Measurements from ENCODE around the gene DDTL. TPM values are rescaled to one million over a fixed set of nuclear protein-coding genes. Genes with fewer than 3 reads are reported as not detected.
"Not testable (repeated sequence)": the region's sequence is repeated elsewhere in the genome, so short reads cannot be mapped to it uniquely, and the experiment has no call there.

DDTL gene
- total RNA-seq, 2 donors from 2014 or later = 4.5 TPM; not detected in 1

DNA sequence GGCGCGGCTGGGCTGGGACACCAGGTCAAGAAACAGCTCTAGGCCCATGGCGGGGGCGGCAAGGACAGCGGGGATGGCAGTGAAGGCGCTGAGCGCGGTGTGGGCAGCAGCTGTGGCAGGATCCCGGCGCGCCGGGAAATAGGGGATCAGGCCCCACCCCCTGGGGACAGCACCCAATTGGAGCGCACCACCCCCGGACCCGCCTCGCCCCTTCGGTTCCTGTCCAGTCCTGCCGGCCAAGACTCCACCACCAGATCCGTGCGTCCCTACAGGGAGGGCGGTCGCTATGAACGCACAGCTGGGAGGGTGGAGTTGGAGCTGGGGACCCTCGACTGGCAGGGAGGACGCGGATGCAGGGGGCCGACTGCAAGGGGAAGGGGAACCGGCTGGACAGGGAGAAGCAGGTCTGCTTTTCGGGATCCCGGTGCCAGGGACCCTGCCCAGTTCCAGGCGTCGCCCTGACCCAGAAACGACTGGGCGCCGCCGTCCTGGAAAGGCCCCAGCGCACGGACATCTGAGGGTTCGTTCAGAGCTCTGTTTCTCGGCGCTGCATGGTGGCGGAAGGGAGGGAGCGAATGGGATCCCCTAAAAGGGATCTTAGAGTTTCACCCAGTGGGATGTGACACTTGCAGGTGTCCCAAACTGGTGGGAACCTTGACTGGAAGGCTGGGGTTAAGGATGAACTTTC is 5.5 kb upstream of the DDTL start, which contains the start of gene GSTT2B:
GSTT2B (minus strand) TSS at position 112 of the 688 bp plus-strand sequence; CDS start at position 48, 64 bp downstream.
- ATAC-seq = peak; percentile 70
- intact Hi-C loops (cut with DNase I, micrococcal nuclease); DNase-seq: not testable (repeated sequence)

DNA sequence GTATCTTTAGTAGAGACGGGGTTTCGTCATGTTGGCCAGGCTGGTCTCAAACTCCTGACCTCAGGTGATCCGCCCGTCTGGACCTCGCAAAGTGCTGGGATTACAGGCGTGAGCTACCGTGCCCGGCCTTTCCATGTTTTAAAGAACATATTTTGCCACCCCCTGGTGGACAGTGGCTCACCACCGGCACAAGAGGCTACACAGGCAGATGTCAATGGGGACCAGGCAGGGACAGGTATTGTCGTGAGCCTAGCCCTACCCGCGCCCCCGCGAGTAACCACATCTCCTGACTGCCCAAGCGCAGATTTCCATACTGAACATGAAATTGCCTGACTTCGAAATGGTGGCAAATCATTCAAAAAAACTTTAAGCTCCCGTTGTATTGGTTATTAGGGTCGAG is 594 bp upstream of the DDTL start:
- ATAC-seq = peak; percentile 53
- intact Hi-C loops (cut with DNase I, micrococcal nuclease); DNase-seq: not testable (repeated sequence)

DNA sequence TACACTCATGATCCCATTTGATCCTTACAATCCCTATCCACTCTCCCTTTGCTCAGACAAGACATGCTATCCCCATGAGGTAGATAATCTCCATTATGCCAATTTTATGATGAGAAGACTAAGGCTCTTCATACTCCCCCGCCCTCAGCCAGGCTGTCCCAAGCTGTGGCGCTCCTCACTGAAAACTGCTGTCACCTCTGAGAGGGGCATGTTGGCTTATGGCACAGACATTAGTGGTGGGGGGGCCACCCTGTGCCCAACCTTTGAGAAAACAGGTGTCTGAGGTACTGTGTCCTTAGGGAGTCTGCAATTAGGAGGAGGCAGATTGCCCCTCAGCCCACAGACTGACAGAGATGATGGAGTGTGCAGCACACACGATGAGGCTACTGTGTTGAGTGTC is 2.4 kb downstream of the DDTL start:
- no peak for DNase-seq
- no peak for ATAC-seq
- intact Hi-C loops (cut with DNase I, micrococcal nuclease) = no loop called here

DNA sequence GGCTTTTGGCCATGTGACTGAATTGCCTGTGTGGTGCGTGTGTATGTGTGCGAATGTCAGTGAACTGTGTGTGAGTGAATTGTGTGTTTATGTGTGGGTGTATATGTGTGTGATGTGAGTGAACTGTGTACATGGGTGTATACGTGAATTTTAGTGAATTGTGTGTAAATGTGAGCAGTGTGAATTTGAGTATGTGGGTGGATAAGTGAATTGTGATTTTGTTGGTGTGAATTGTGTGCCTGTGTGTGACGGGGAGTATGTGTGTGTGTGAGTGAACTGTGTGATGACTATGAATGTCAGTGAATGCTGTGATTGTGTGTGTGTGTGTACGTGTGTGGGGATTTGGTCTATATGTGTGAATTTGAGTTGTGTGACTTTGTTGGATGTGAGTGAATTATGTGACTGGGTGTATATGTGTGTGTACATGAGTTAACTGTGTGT is 3.5 kb downstream of the DDTL start:
- intact Hi-C loops (cut with DNase I, micrococcal nuclease) = no loop called here
- no peak for DNase-seq
- ATAC-seq = no peak

DNA sequence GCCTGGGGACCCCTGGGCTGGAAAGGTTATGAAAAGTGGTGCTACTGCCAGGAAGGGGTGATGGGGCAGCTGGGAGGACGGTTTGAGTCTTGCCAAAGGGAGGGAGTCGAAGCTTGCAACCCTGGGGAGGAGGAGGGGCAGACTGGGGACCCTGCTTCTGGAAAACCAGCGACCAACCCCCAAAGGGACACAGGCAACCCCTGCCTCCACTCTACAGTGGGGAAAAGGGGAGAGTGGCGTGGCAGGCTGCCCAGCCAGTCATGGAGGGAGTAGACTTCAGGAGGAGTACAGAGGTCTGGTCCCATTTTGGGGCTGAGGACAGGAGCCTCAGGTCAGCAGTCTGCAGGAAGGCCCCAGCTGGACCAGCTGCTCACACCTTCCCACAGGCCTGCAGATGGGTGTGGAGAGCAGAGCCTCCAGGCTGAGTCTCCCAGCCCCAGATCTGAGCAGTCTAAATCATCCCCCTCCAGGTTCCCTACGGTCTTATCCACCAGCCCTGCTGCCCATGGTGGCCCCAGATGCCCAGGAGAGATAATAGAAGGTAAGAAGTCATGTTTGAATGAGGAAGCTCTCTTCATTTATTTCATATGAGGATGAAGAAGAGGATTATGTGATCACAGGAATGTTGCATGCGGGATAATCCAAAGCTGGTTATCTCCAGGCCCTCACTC is 4.3 kb downstream of the DDTL start:
- no peak for ATAC-seq
- no peak for DNase-seq
- intact Hi-C loops (cut with DNase I, micrococcal nuclease) = no loop called here

- intact Hi-C loops (cut with DNase I, micrococcal nuclease); ATAC-seq; DNase-seq: not testable (repeated sequence)
These were observed 5.2 kb downstream of the DDTL start for GRCh38 chr22:23971927-23972326.

- peak; percentile 95 for ATAC-seq
- intact Hi-C loops (cut with DNase I, micrococcal nuclease); DNase-seq: not testable (repeated sequence)
These were observed 7.7 kb downstream of the DDTL start, which contains the start of gene DDT for GRCh38 chr22:23974345-23974744. Gene DDT, minus strand, starts transcription at chr22:23974441. Its CDS starts 27 bp downstream, at chr22:23974414.

DNA sequence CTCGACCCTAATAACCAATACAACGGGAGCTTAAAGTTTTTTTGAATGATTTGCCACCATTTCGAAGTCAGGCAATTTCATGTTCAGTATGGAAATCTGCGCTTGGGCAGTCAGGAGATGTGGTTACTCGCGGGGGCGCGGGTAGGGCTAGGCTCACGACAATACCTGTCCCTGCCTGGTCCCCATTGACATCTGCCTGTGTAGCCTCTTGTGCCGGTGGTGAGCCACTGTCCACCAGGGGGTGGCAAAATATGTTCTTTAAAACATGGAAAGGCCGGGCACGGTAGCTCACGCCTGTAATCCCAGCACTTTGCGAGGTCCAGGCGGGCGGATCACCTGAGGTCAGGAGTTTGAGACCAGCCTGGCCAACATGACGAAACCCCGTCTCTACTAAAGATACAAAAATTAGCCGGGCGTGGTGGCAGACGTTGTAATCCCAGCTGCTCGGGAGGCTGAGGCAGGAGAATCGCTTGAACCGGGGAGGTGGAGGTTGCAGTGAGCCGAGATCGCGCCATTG is 8.2 kb downstream of the DDTL start:
- DNase-seq = peak in 1 of 2 donors; percentile 35
- intact Hi-C loops (cut with DNase I, micrococcal nuclease) = not testable (repeated sequence)
- ATAC-seq = peak; percentile 55

- ATAC-seq; intact Hi-C loops (cut with DNase I, micrococcal nuclease); DNase-seq: not testable (repeated sequence)
These were observed 10.6 kb downstream of the DDTL start for GRCh38 chr22:23977304-23977703.

DNA sequence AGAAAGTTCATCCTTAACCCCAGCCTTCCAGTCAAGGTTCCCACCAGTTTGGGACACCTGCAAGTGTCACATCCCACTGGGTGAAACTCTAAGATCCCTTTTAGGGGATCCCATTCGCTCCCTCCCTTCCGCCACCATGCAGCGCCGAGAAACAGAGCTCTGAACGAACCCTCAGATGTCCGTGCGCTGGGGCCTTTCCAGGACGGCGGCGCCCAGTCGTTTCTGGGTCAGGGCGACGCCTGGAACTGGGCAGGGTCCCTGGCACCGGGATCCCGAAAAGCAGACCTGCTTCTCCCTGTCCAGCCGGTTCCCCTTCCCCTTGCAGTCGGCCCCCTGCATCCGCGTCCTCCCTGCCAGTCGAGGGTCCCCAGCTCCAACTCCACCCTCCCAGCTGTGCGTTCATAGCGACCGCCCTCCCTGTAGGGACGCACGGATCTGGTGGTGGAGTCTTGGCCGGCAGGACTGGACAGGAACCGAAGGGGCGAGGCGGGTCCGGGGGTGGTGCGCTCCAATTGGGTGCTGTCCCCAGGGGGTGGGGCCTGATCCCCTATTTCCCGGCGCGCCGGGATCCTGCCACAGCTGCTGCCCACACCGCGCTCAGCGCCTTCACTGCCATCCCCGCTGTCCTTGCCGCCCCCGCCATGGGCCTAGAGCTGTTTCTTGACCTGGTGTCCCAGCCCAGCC is 13.0 kb downstream of the DDTL start, which contains the start of gene GSTT2:
GSTT2 (plus strand) TSS at position 578 of the 684 bp plus-strand sequence.
- ATAC-seq = peak; percentile 71
- DNase-seq; intact Hi-C loops (cut with DNase I, micrococcal nuclease): not testable (repeated sequence)

DNA sequence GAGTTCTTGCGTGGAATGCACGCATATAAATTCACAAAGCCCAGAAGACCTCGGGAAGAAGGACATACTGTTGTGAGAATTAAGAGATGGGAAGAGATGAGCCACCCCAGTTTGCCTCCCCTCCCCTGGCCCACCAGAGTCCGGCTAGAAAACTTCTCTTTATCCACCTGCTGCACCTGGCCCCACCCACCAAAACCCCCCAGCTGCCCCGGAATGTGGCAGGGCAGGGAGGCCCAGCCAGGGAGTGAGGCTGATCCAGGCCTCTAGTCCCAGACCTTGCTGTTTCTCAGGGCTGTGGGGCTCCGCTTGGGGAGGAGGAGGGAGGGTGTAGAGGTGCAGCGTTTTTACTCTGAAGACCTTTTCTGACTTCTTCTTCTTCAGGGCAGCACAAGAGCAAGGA is 13.9 kb downstream of the DDTL start:
- intact Hi-C loops (cut with DNase I, micrococcal nuclease); ATAC-seq; DNase-seq: not testable (repeated sequence)

DNA sequence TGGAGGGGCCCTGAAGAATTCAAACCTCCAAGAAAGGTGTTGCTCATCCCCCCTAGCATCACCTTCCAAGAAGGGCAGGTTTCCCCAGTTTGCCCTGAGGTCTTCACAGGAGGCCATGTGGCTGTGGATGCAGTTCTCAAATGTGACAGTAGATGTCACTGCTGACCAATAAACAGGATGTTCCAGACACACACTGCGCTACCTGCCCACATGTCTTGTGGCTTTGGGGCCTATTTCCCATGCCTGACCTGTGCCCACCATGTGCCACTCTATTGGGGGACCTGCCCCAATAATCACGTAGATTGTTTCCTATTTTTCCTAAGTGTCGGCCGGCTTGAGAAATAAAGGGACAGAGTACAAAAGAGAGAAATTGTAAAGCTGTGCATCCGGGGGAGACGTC is 17.7 kb downstream of the DDTL start:
- no peak for DNase-seq
- no peak for ATAC-seq
- intact Hi-C loops (cut with DNase I, micrococcal nuclease) = no loop called here

DNA sequence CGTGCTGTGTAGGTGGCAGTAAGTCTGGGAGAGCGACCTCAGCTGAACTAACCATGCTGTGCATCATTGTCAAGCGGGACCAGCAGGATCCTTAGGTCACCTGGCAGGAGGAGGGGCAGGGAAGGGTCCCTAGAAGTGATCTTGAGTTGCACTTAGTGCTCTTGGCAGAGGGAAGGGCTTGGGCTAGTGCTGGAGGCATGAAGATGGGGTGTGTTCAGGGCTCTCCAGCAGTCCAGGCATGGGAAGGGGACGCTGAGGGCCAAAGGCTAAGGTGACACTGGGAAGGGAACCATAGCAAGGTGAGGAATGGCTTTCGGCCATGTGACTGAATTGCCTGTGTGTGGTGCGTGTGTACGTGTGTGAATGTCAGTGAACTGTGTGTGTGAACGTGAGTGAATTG is 19.4 kb downstream of the DDTL start:
- DNase-seq; ATAC-seq; intact Hi-C loops (cut with DNase I, micrococcal nuclease): not testable (repeated sequence)

DNA sequence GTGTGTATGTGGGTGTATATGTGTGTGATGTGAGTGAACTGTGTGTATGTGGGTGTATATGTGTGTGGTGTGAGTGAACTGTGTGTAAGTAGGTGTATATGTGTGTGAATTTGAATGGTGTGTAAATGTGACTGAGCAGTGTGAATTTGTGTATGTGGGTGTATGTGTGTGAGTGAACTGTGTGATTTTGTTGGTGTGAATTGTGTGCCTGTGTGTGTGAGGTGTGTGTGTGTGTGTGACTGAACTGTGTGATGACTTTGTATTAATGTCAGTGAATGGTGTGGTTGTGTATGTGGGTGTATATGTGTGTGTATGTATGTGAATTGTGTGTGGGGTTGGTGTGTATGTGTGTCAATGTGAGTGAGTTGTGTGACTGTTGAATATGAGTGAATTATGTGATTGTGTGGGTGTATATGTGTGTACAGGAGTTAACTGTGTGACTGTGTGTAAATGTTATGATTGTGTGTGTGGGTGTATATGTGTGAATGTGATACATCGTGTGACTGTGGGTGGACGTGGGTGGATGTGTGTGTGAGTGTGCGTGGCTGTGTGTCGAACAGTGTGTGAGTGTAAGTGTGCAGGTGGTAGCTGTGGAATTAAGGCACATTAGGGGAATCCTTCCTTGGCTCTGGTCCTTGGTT is 20.0 kb downstream of the DDTL start:
- intact Hi-C loops (cut with DNase I, micrococcal nuclease); ATAC-seq; DNase-seq: not testable (repeated sequence)

DNA sequence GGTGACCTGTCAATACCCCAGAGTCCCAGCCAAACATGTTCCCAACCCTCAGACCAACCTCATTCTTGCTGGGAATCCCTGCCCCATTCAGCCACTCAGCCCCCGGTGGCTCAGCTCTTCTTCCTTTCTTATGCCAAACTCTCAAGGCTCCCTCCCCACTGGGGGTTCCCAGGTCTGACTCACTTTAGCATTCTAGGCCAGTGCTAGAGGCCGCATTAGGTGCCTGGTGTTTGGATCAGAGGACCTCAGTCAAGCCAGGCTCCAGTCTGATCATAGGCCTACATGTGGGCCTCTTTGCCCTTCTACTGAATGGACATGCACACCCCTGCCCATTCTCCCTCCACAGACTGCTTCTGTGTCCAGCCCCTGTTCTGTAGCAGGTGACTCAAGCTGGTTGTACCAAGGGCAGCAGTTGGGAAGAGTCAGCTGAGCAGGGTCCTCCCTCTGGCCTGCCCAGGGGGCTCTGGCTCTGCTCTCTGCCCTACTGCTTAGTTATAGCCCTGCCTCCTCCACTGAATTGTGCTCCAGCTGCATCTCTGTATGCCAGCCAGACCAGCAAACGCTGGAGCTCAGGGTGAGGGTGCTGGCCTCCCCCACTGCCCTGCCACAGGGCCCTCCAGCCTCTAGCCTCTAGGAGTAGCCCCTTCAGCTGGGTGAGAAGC is 23.0 kb downstream of the DDTL start:
- intact Hi-C loops (cut with DNase I, micrococcal nuclease) = not testable (repeated sequence)

DNA sequence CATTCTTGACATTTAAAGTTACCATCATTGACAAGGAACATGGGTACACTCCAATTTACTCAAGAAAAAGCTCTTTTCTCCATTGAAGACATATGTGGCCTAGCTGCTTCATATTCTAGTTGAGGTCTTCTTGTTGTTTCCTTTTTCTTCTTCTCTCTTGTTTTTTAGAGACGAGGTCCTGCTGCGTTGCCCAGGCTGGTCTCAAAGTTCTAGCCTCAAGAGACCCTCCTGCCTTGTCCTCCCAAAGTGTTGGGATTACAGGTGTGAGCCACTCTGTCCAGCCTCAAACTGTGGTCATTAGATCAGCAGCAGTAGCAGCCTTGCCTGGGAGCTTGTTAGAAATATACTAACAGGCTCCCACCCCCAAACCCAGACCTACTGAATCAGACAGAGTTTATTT is 26.4 kb downstream of the DDTL start:
- DNase-seq; intact Hi-C loops (cut with DNase I, micrococcal nuclease); ATAC-seq: not testable (repeated sequence)

More for the DNA sequence above, 23.0 kb downstream of the DDTL start:
- ATAC-seq, DNase-seq: not testable (repeated sequence)

DNA sequence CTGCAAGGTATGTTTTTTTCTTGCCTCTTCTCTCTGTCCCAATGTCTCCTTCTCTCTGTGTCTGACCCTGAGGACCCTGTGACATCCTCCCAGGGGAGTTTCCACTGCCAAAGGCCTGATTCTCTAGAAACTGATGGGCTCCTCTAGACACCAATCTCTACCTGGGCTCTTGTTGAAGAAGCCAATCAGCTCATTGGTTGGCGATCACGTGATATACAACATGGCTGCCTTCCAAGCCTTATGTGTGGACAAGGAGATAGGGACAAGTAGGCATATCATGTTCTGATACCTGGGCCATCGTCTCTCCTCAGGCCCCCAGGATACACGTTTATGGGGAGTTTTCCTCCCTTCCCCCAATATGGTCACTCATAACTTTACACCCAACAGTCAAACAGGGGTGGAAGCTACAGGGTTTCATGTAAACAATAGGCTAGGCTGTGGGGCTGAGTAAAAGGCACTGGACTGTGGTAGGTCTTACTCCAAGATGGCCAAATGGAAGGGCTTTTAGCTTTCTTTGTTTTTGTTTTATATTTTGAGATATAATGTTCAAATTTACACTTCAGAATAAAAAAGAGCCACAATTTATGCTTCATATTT is 27.0 kb downstream of the DDTL start:
- intact Hi-C loops (cut with DNase I, micrococcal nuclease); DNase-seq; ATAC-seq: not testable (repeated sequence)

GRCh38 chr22:23997092-23997491 is 30.4 kb downstream of the DDTL start:
- ATAC-seq (no peak), DNase-seq (no peak)
- intact Hi-C loops (cut with DNase I, micrococcal nuclease) = no loop called here

All from left colon (tissue), 2 donors.